Lower lobe of right lung (tissue), 2 donors: ENCODE data around the gene CYB5A. TPM values are rescaled to one million over a fixed set of nuclear protein-coding genes. Genes with fewer than 3 reads are reported as not detected.

Experiments used
- ATAC-seq, 2 donors: fragments of 200-7000 bp; cut with Tn5 transposase; one replicate each; pipeline ENCODE4 v1.9.1; 2020 to 2022; ENCODE audit warnings: mild to moderate bottlenecking in 2 of 2, moderate library complexity in 2 of 2
- DNase-seq: peaks from one replicate; pipeline ENCODE4 v3.0.0-alpha.2; 2020
- H3K27ac ChIP-seq: fragments of 200-600 bp; one replicate; pipeline ENCODE4 v1.8.0; 2022
- H3K27me3 ChIP-seq: fragments of 200-600 bp; one replicate; pipeline ENCODE4 v1.8.0; 2022; ENCODE audit warnings: low read depth
- H3K36me3 ChIP-seq: fragments of 200-600 bp; one replicate; pipeline ENCODE4 v1.8.0; 2022; ENCODE audit warnings: mild to moderate bottlenecking
- H3K4me1 ChIP-seq: fragments of 200-600 bp; one replicate; pipeline ENCODE4 v1.8.0; 2022
- H3K4me3 ChIP-seq: fragments of 200-600 bp; one replicate; pipeline ENCODE4 v1.8.0; 2022; ENCODE audit warnings: mild to moderate bottlenecking
- H3K9me3 ChIP-seq: fragments of 200-600 bp; one replicate; pipeline ENCODE4 v1.8.0; 2022
- intact Hi-C: fragments of 100-400 bp; cut with DNase I; formaldehyde crosslinking; loops from one replicate; pipeline ENCODE4 v1.11.0; 2022
- total RNA-seq: library from RNA; stranded (reverse); fragmentation: NEBNext Ultra II Directional; extraction: Animal tissue kit (Norgen Biotek cat#: 25700); gene quantifications from one replicate; pipeline ENCODE4 v1.2.1, GENCODE V29; 2021
- TF ChIP-seq, protein P1 (sequence below): fragments of 200-600 bp; IDR thresholded peaks from one replicate; pipeline ENCODE4 v1.8.0; 2022; ENCODE audit warnings: antibody characterized with exemption, mild to moderate bottlenecking
- donor health status: DM: no; HTN: yes; CAD: no; lungs with severe emphysema.

CYB5A gene
- total RNA-seq, 1 donor from 2014 or later: 458 TPM

DNA sequence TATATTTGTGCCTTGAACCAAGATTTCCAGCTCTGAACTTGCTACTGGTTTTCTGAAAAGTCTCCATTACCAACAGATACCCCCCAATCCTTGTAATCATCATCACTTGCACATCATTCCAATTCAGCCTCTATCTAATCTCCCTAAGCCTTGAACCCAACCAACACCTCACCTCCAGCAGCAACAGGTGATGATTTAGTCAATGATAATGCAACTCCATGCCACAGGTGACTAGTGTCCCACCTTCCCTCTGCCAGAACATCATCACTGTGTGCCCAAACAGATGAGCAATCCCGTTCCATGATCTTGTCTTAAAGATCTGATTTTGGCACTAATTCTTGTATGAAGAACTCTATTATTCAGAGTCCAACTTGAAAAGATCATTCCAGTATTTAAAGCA lies 75.9 kb downstream of the CYB5A start:
- H3K27ac ChIP-seq: no peak overlapping the region
- ATAC-seq: no peak
- no peaks in the 10 kb centered on the region for H3K9me3 ChIP-seq
- H3K4me1 ChIP-seq: no peaks in the 10 kb centered on the region
- TF ChIP-seq, protein P1, sequence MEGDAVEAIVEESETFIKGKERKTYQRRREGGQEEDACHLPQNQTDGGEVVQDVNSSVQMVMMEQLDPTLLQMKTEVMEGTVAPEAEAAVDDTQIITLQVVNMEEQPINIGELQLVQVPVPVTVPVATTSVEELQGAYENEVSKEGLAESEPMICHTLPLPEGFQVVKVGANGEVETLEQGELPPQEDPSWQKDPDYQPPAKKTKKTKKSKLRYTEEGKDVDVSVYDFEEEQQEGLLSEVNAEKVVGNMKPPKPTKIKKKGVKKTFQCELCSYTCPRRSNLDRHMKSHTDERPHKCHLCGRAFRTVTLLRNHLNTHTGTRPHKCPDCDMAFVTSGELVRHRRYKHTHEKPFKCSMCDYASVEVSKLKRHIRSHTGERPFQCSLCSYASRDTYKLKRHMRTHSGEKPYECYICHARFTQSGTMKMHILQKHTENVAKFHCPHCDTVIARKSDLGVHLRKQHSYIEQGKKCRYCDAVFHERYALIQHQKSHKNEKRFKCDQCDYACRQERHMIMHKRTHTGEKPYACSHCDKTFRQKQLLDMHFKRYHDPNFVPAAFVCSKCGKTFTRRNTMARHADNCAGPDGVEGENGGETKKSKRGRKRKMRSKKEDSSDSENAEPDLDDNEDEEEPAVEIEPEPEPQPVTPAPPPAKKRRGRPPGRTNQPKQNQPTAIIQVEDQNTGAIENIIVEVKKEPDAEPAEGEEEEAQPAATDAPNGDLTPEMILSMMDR: no peak
- H3K4me3 ChIP-seq: no peak overlapping the region
- DNase-seq: no peak
- intact Hi-C loops: no loop called here
- H3K36me3 ChIP-seq: no peaks in the 10 kb centered on the region
- no peaks in the 10 kb centered on the region for H3K27me3 ChIP-seq

DNA sequence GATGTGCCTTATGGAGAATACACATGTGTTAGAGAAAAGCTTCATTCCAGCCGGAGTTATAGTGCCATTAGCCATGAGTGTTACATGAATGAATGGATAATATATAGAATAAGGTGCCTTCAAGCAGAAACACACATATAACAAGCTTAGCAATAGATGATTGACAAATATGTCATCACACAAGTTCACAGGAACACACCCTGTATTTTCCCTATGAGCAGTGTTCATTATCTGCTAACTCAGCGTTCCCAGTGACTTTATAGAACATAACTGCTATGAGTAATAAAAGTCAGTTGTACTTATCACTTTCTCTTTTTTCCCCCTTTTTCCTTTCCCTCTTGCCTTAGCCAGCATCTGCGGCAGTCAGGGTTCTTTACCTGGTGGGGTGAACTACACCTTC lies 78.3 kb downstream of the CYB5A start:
- DNase-seq: no peak
- H3K27me3 ChIP-seq: no peaks in the 10 kb centered on the region
- no peak overlapping the region for H3K4me3 ChIP-seq
- intact Hi-C loops: no loop called here
- no peaks in the 10 kb centered on the region for H3K4me1 ChIP-seq
- H3K9me3 ChIP-seq: no peaks in the 10 kb centered on the region
- H3K27ac ChIP-seq: no peak overlapping the region
- ATAC-seq: no peak
- TF ChIP-seq, protein P1: no peak
- H3K36me3 ChIP-seq: no peaks in the 10 kb centered on the region

DNA sequence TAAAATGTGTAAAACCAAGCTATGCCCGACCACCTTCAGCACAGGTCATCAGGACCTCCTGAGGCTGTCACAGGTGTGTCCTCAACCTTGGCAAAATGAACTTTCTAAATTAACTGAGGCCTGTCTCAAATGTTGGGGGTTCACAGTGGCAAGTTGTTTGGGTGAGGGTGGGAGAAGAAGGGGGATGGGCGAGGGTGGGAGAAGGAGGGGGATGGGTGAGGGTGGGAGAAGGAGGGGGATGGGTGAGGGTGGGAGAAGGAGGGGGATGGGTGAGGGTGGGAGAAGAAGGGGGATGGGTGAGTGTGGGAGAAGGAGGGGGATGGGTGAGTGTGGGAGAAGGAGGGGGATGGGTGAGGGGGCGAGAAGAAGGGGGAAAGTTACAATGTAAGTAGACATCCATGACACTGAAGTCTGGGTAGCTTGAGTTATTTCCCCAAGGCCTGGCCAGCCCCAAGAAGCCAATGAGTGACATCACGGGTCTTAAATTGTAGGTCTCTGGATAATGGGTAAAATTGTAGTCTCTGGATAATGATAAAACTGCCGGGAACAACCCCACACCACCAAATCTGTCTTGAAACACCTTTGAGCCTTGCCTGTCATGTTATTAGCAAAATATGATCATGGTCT lies 87.1 kb downstream of the CYB5A start:
- Histone ChIP-seq H3K27ac (no peak overlapping the region), H3K4me3 (no peak overlapping the region), H3K27me3 (no peaks in the 10 kb centered on the region), H3K9me3 (no peaks in the 10 kb centered on the region), H3K36me3 (no peaks in the 10 kb centered on the region), H3K4me1 (peaks cover 12% of the 10 kb centered on the region)
- DNase-seq: no peak
- ATAC-seq: no peak
- intact Hi-C loops: no loop called here
- TF ChIP-seq, protein P1: no peak

DNA sequence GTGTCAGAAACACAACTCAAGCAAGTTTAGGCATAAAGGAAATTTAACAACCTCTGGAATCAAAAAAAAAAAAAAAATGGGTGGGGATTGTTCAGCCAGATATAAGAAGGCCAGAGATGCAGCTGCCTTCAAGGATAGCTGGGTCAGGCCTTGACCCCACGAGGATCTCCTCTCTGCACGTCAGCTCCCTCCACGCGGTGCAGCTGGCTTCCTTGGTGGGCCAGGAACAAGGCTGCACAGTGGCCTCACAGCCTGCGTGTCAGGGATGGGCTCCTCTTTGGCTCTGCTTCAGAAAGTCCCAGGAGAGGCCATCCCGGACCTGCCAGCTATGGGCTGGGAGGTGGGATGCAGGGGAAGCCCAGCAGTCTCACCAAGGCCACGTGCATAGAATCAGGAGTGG lies 88.0 kb downstream of the CYB5A start:
- no peak for DNase-seq
- Histone ChIP-seq H3K4me3 (no peak overlapping the region), H3K27me3 (no peaks in the 10 kb centered on the region), H3K27ac (no peak overlapping the region), H3K4me1 (peaks cover 12% of the 10 kb centered on the region), H3K36me3 (no peaks in the 10 kb centered on the region), H3K9me3 (no peaks in the 10 kb centered on the region)
- intact Hi-C loops: no loop called here
- TF ChIP-seq, protein P1: no peak
- no peak for ATAC-seq

Other genes starting within 250 kb of the CYB5A start
- 4.2 TPM for gene FBXO15, start 144.1 kb downstream of the CYB5A start, total RNA-seq
- 21.6 TPM for gene TIMM21, start 143.4 kb downstream of the CYB5A start, total RNA-seq
- gene C18orf63, start 23.9 kb upstream of the CYB5A start, total RNA-seq: 0.65 TPM
- gene DIPK1C, start 165.3 kb upstream of the CYB5A start, total RNA-seq: not detected
- gene CNDP2, start 204.4 kb upstream of the CYB5A start, total RNA-seq: 237 TPM
- not detected for gene CNDP1, start 242.5 kb upstream of the CYB5A start, total RNA-seq